Esophagus squamous epithelium (tissue), 4 donors: Measurements from ENCODE around the gene BTG2.

ENCODE experiments used
- CTCF ChIP-seq, 6 experiments: fragments of 450-650 bp in 4 of 6; fragments of 200-600 bp in 2 of 6; sonication (generic) in 2 of 6; IDR thresholded peaks; one replicate each; pipeline ENCODE4 v1.5.1; 2016 to 2019; ENCODE audit warnings: antibody characterized with exemption in 6 of 6, mild to moderate bottlenecking in 4 of 6, moderate library complexity in 4 of 6
- POLR2A ChIP-seq, 4 donors: fragments of 450-650 bp; IDR thresholded peaks; one replicate each; pipeline ENCODE4 v1.6.1; 2017; ENCODE audit warnings: antibody characterized with exemption in 4 of 4, mild to moderate bottlenecking in 4 of 4, moderate library complexity in 3 of 4

- TF ChIP-seq CTCF (IDR thresholded peaks at IDR 0.05) (no peak), POLR2A (IDR thresholded peaks at IDR 0.05) (no peak)
Observed at GRCh38 chr1:203280061-203280460, 25.3 kb upstream of the BTG2 start.
